NCI-H524 (cell line): ENCODE measurements around the gene SVEP1.
"Not testable (repeated sequence)": the region's sequence is repeated elsewhere in the genome, so short reads cannot be mapped to it uniquely, and the experiment has no call there.

Experiments used
- DNase-seq, 2 experiments: peaks; one replicate each; lab custom pipeline; 2025; lab: John Stamatoyannopoulos, UW

Gene SVEP1

DNA sequence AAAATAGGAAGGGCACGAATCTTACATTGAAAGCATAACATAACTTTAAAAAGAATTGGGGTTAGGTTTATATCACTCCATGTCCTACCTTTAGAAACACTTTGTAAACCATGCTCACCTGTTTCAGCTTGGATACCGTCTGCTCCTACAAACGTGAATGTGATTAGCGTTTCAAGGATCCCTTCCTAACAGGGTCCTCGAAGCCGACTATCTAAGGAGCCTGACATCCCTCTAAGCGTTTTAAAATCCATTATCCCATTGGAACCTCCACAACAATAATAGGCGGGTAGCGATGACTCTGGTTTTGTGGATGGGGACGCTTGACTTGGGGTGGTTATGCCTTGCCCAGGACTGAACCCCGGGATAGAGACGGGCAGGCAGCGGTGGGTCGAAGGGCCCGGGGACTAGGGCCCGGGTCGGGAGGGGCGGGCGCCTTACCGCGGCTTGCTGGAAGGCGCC, 937 bp downstream of the SVEP1 start:
- DNase-seq, result peak in 1 of 2 experiments; percentile 32

GRCh38 chr9:110575945-110576344, 3.6 kb downstream of the SVEP1 start:
- DNase-seq, result no peak

DNA sequence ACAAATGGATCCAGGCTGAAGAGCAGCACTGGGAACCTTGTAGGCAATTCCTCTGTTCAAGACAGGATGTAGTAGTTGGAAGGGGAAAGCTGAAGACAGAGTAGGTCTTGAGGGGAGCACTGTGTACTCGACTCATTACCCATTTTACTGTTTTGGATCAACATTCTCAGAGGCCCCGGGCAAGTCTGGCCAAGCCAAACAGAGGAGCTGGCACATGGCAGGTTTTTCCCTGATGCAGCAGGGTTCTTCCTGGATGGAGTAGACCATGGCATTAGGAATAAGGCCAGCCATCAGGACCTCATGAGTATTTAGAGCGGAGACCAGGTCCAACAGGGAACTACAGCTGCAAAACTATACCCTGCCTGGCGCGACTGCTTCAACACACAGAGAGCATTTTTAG, 4.4 kb downstream of the SVEP1 start:
- no peak for DNase-seq

DNA sequence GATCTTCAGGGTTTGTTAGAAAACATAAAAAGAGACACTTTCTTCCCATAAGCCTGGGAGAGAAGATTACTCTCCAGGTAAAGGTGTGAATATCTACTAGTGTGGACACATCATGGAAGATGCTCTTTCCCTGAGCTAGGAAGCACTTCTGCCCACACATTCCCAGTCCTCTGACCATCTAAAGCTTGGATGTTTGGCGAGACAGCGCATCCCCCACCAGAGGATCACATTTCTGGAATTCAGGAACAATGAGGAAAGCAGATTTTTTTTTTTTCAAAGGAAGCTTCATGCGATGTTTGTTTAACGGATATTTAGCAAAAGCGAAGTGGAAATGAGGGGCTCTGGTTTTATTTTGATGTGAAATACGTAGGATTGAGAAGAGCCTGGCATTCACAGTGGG, 6.2 kb downstream of the SVEP1 start:
- no peak for DNase-seq

GRCh38 chr9:110571801-110572483, 7.6 kb downstream of the SVEP1 start:
- DNase-seq, result no peak

GRCh38 chr9:110566156-110566555, 13.4 kb downstream of the SVEP1 start:
- no peak for DNase-seq

- DNase-seq, result no peak
Observed at GRCh38 chr9:110561826-110562225, 17.7 kb downstream of the SVEP1 start.

DNA sequence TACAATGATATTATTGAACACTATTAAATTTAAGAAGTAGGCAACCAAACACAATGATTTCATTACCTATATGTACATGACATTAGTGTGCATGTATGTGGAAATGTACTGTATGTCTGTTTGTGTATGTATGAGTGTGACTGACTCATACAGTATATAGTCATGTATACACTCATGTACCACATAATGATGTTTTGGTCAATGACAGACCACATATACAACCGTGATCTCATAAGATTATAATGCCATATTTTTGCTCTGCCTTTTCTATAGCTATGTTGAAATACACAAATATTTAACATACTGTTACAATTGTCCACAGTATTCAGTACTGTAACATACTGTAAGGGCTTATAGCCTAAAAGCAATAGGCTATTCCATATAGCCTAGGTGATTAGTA, 19.7 kb downstream of the SVEP1 start:
- DNase-seq, result no peak

DNA sequence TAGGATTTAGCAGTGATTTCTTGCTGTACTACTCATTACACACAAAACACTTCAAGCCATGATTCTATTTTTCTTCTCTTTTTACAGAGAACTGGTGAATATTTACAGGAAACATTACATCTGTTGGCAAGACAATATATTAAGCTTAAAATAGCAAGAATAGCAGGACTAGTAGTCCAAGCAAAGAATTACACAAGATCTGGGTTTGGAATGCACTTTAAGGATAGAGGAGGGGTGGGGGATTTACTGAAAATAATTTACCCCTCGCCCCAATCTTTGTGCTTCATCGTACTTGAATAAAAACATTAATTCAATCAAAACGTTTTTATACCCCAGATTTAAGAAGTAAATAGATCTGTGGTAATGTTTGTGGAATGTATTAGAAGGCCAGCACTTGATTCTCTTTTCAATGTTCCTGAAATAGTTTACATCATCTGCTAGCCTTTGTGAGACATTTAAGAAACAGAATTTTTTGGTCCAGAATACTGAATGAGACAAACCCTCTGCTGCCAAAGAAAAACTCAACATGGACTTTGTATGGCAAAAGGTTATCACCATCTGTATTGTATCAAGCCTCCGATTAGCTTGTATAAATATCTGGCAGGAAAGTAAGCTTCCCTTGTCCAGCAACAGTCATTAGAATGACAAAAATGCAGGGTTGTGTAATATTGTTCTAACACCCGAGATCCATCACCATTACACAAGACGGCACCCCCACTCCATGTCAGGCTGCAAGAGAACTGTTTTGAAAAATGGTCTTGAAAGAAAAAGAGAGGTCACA, 23.8 kb downstream of the SVEP1 start:
- no peak for DNase-seq

- DNase-seq, result no peak
Observed at GRCh38 chr9:110546411-110546871, 33.1 kb downstream of the SVEP1 start.

GRCh38 chr9:110545705-110546104, 33.8 kb downstream of the SVEP1 start:
- DNase-seq, result no peak

DNA sequence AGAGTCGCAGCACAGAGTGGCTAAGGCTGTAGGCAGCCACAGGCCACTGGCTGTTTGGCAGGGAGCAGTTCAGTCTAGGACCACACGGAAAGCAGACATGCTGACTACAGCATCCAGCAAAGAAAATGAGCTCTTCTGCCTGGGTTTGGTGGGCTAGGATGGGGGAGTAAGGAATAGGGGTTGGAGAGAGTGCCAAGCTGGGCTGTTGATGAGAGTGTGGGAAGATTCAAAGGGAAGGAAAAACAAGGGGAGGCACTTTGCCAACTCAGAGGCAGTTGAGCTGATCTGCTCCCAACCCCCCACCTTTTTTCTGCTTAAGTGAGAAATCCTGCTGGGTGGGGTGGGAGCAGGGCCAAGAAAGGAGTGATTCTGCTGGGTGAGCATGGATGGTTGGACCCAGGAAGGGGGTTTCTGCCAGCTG, 35.9 kb downstream of the SVEP1 start:
- no peak for DNase-seq

DNA sequence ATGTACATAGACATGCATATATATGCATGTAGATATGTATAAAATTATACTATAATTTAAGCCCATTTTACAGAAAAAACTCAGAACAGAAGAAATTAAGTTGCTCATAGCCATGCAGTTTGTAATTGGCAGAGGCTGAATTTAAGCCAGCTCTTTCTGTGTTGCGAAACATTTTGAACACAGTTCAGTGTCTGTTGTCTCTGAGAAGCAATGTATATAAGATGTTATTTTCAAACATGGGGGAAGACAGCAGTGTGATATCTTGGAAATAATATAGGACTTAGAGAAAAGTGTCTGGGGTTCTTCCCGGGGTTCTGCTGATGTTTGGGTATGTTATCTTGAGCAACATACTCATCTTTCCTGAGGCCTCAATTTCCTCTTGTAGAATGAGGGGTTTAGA, 37.6 kb downstream of the SVEP1 start:
- DNase-seq, result no peak

- peak; percentile 18 to 66 for DNase-seq
Observed at GRCh38 chr9:110538647-110539041, 40.9 kb downstream of the SVEP1 start.

DNA sequence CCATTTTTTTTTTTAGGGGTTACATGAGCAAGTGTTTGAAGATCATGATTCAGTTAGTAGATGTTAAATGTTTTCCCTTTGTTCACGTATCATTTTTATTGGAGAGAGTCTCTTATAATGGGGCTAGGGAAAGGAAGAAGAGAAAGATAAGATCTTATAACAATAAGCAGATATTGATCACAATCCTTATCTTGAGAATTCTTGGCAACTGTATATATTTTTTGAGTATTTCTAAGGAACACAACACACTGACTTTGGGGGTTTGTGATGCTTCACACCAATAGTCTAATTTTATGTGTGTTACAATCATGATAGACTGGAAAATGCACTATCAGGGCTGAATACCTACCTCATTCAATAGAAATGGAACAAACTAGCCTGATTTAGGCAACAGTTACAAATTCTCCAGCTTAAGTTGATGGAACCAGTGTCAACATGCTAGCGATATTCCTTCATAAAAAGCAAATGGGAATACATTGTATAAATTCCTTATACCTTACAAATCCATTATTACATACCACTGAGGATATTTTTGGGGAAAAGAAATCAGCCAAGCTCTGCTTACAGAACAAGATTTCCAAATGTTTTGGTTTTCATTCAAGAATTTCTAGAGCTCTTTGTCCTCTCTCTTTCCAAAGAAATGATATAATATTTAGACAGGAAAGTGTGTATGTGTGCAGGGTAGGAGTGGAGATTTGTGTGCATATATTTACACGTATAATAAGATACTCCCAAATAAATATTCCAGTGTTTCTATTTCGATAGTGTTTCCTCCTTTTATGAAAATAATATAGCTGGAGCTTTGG, 41.5 kb downstream of the SVEP1 start:
- no peak for DNase-seq

- DNase-seq, result no peak
Observed at GRCh38 chr9:110536822-110537221, 42.7 kb downstream of the SVEP1 start.

DNA sequence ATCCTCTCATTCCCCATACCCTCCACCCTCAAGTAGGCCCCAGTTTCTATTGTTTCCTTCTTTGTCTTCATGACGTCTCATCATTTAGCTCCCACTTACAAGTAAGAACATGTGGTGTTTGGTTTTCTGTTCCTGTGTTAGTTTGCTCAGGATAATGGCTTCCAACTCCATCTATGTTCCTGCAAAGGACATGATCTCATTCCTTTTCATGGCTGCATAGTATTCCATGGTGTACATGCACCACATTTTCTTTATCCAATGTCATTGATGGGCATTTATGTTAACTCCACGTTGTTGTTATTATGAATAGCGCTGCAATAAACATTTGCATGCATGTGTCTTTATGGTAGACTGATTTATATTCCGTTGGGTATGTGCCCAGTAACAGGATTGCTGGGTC, 45.4 kb downstream of the SVEP1 start:
- DNase-seq, result not testable (repeated sequence)

GRCh38 chr9:110532908-110533665, 46.5 kb downstream of the SVEP1 start:
- DNase-seq, result no peak

DNA sequence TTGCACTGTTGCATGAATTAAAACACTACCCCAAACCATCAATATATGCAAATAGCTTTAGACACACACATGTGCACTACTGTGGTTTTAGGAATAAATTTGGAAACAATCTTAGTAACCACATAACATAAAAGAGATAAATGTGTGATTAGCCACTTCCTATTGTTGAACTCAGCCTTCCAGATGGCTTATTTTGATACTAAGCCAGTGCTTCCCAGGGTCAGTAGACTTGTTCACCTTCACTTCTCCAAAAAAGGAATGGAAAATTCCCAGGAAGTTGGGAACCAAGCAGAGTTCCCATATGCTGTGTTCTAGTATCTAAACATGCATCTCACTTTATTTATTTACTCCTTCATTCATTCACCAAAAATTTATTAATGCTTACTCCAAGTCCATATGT, 47.8 kb downstream of the SVEP1 start:
- peak; percentile 14 to 44 for DNase-seq

DNA sequence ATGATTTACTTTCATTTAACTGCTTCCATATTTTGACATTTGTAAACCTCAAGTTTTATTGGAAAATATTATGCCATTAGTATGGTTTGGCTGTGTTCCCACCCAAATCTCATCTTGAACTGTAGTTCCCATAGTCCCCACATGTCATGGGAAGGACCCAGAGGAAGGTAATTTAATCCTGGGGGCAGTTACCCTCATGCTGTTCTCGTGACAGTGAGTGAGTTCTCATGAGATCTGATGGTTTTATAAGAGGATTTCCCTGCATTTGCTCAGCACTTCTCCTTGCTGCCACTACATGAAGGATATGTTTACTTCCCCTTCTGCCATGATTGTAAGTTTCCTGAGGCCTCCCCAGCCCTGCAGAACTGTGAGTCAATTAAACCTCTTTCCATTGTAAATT, 48.3 kb downstream of the SVEP1 start:
- DNase-seq, result peak; percentile 54 to 74

- DNase-seq, result no peak
Observed at GRCh38 chr9:110528645-110529044, 50.9 kb downstream of the SVEP1 start.

- DNase-seq, result no peak
Observed at GRCh38 chr9:110526426-110526825, 53.1 kb downstream of the SVEP1 start.
